HG03520 (cell line): ENCODE data around the gene CRX.
"Not testable (repeated sequence)": the region's sequence is repeated elsewhere in the genome, so short reads cannot be mapped to it uniquely, and the experiment has no call there.

ENCODE experiments used
- ATAC-seq: cut with Tn5 transposase; IDR thresholded peaks from one replicate; pipeline ENCODE4 v1.9.1; 2021; ENCODE audit warnings: mild to moderate bottlenecking, moderate library complexity; ENCODE audit not compliant: unreplicated experiment

CRX gene

DNA sequence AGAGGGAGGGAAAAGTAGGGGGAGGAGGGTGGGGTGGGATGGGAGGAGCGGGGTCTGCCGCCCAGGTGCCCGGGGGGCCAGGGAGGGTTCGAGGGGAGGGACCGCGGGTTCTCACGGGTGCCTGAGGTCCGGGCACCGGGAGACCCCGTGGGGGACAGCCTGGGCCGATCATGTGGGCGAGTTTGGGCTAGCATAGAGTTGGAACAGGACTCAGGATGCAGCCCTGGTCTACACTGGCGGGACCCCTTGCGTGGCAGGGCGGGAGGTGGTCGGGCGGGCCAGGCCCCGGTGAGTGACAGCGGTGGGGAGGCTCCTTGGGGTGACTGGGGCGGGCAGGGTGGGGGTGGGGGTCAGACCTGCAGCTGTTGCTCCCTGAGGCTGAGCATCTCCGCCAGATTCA, 18.6 kb upstream of the CRX start:
- ATAC-seq = not testable (repeated sequence)

DNA sequence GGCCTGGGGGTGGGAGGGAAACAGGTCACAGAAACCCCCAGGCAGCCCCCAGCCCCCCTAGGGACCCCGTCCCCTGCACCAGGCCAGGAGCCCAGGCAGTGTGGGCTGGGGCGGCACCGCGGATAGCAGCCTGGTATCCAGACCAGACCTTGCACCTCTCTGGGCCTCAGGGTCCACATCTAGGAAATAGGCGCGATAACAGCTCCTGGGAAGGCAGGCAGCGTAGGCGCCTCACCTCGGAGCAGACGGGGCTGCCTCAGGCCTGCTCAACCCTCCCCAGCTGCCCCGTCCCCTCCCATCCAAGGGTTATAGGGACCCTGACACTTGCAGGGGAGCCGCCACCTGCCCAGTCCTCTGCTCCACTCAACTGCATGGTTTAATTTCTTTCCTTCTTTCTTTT, 18.1 kb upstream of the CRX start:
- ATAC-seq = not testable (repeated sequence)

GRCh38 chr19:47804451-47804850, 17.3 kb upstream of the CRX start, which contains the start of gene TPRX1:
Gene TPRX1, minus strand, starts transcription at chr19:47804551. Its CDS starts 12 bp downstream, at chr19:47804539.
- ATAC-seq = not testable (repeated sequence)

DNA sequence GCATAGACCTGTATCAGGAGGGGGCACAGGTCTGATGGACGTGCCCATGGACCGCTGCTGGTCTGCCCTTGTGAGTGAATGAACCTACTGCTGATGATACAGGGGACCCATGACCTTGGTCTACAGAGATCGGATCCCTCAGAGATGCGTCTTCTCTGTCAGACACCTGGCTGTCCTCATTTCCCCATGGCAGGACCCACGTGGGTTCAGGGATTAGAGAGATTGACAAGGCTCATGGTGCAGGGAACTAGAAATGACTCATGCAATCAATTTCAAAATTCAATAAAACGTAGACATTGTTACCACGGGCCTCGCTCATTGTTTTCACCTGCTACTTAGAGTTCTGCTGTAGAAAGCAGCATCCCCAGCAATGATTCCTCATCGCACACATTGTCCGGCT, 16.4 kb upstream of the CRX start:
- no peak for ATAC-seq

GRCh38 chr19:47806435-47806834, 15.3 kb upstream of the CRX start:
- no peak for ATAC-seq

- no peak for ATAC-seq
These were observed 8.3 kb upstream of the CRX start for GRCh38 chr19:47813304-47813994.

GRCh38 chr19:47813995-47814328, 7.8 kb upstream of the CRX start:
- no peak for ATAC-seq

GRCh38 chr19:47816270-47816669, 5.5 kb upstream of the CRX start:
- not testable (repeated sequence) for ATAC-seq

DNA sequence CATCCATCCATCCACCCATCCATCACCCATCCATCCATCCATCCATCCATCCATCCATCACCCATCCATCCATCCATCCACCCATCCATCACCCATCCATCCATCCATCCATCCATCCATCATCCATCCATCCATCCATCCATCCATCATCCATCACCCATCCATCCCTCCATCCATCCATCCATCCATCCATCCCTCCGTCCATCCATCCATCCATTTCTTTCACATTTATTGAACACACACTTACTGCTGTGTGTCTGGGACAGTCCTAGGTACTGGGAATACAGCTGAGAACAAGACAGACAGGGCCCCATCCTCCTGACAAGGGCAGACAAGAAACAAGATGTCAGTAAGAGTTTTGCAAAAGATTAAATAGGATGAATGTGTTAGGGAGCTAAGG, 3.5 kb upstream of the CRX start:
- ATAC-seq = not testable (repeated sequence)

DNA sequence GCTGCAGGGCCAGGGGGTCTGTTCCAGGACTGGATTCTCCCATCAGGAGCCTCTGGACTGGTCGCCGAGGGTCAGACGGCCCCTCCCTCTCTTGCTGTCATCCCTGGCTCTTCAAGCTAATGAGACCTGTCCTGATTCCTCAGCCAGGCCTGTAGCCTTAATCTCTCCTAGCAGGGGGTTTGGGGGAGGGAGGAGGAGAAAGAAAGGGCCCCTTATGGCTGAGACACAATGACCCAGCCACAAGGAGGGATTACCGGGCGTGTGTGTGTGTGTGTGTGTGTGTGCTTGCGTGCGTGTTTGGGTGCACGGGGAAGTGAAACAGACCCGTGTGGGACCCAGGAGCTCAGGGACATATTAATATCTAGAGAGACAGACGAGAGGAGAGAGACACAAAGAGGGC, 1.9 kb upstream of the CRX start:
- ATAC-seq = no peak

- ATAC-seq = no peak
These were observed 1.3 kb upstream of the CRX start for GRCh38 chr19:47820410-47820809.

GRCh38 chr19:47824396-47824795, 2.7 kb downstream of the CRX start:
- ATAC-seq = no peak

GRCh38 chr19:47826800-47827199, 5.1 kb downstream of the CRX start:
- no peak for ATAC-seq

DNA sequence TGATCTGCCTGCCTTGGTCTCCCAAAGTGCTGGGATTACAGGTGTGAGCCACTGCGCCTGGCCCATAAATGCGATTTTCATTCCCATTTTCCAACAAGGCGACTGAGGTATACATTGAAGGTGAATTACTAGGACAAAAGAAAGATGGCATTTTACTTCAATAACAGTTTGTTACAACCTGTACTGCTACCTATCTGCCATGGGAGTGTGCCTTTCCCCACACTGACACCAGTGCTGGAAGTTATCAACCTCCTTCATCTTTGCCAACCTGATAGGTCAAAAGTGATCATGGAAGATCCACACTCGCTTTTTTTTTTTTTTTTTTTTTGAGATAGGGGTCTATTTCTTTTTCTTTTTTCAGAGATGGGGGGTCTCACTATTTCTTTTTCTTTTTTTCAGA, 11.0 kb downstream of the CRX start:
- no peak for ATAC-seq

- ATAC-seq = no peak
These were observed 14.3 kb downstream of the CRX start for GRCh38 chr19:47836038-47836437.

DNA sequence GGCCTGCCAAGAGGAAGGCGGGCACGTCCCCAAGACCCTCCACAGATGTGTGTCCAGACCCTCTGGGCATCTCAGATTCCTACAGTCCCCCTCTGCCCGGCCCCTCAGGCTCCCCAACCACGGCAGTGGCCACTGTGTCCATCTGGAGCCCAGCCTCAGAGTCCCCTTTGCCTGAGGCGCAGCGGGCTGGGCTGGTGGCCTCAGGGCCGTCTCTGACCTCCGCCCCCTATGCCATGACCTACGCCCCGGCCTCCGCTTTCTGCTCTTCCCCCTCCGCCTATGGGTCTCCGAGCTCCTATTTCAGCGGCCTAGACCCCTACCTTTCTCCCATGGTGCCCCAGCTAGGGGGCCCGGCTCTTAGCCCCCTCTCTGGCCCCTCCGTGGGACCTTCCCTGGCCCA, 17.7 kb downstream of the CRX start:
- ATAC-seq = no peak

- no peak for ATAC-seq
These were observed 18.2 kb downstream of the CRX start for GRCh38 chr19:47839913-47840312.

- no peak for ATAC-seq
These were observed 21.2 kb downstream of the CRX start for GRCh38 chr19:47842941-47843340.

DNA sequence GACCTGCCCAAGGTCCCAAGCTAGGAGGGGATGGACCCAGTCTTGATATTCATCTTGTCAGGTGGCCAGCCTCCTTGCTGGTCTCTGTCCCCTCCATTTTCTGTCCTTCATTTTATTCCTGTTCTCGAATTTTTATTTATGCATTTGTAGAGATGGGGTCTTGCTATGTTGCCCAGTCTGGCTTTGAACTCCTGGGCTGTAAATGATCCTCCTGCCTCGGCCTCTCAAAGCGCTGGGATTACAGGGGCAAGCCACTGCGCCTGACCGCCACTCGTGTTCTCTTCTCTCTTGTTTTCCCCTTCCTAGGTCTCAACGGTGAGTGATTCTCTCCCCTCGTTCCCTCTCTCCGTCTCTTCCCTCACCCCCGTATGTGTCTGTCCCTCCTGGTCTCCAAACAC, 26.7 kb downstream of the CRX start:
- no peak for ATAC-seq

GRCh38 chr19:47848823-47849473, 27.2 kb downstream of the CRX start:
- no peak for ATAC-seq

DNA sequence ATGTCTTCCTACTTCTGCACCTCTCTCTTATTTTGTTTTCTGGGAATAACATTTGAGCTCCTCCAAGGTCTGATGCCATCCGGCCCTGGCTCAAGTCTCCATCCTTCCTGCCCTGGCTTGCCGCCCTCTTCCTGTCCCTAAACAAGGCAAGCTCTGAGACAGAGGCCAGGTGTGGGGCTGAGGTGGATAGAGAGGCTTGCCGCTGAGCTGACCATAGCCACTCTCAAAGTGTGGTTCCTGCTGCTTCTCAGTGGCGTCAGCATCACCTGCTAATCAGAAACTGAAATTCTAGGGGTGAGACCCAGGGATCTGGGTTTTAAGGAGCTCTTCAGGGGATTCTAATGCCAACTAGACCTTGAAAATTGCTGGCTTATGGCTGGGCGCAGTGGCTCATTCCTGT, 31.3 kb downstream of the CRX start:
- no peak for ATAC-seq

- ATAC-seq = no peak
These were observed 32.7 kb downstream of the CRX start for GRCh38 chr19:47854459-47854858.

GRCh38 chr19:47858231-47858630, 36.5 kb downstream of the CRX start:
- not testable (repeated sequence) for ATAC-seq
